Large intestine (tissue), 3 donors: Measurements from ENCODE around the gene SORCS3. TPM values are rescaled to one million over a fixed set of nuclear protein-coding genes. Genes with fewer than 3 reads are reported as not detected.

Source experiments
- DNase-seq, 2 donors: peaks; one replicate each; pipeline versions ENCODE4 v3.0.0 to v3.0.0-alpha.2; 2013
- H3K27ac ChIP-seq: one replicate; pipeline ENCODE4 v1.5.1; 2013; ENCODE audit warnings: low read length
- H3K27me3 ChIP-seq: 2 replicates; pipeline ENCODE4 v1.6.1; 2013; ENCODE audit warnings: low read length; ENCODE audit not compliant: control insufficient read depth, insufficient read depth
- H3K36me3 ChIP-seq: 2 replicates; pipeline ENCODE4 v1.6.1; 2013; ENCODE audit warnings: low read length; ENCODE audit not compliant: control insufficient read depth, insufficient read depth
- H3K4me1 ChIP-seq: one replicate; pipeline ENCODE4 v1.6.1; 2013; ENCODE audit warnings: low read length; ENCODE audit not compliant: control insufficient read depth, insufficient read depth
- H3K4me3 ChIP-seq: one replicate; pipeline ENCODE4 v1.5.1; 2013; ENCODE audit warnings: low read length
- H3K9me3 ChIP-seq: one replicate; pipeline ENCODE4 v1.6.1; 2013; ENCODE audit warnings: mild to moderate bottlenecking, low read depth, low read length, moderate library complexity; ENCODE audit not compliant: control insufficient read depth
- WGBS: methylation state at CpG from one replicate; pipeline ENCODE4 v1.1.5; 2013; ENCODE audit warnings: low lambda C conversion rate; ENCODE audit not compliant: insufficient coverage; 5-methylcytosine and 5-hydroxymethylcytosine counted together
- polyA plus RNA-seq: library from polyadenylated mRNA; unstranded; fragments of 120-200 nt; gene quantifications from one replicate; pipeline ENCODE4 v1.2.1, GENCODE V29; 2013

The SORCS3 gene
- polyA plus RNA-seq, 1 donor: 1.7 TPM

- Histone ChIP-seq H3K4me1 (no peaks in the 10 kb centered on the region), H3K36me3 (no peaks in the 10 kb centered on the region), H3K27ac (no peak overlapping the region), H3K4me3 (no peak overlapping the region), H3K27me3 (no peaks in the 10 kb centered on the region), H3K9me3 (no peaks in the 10 kb centered on the region)
- WGBS: no CpG with 5 or more reads among the region's 2 CpGs
- no peak for DNase-seq
Observed at GRCh38 chr10:104734433-104734832, 93.3 kb downstream of the SORCS3 start.

GRCh38 chr10:104735036-104735756 lies 94.1 kb downstream of the SORCS3 start:
- no peak overlapping the region for H3K27ac ChIP-seq

GRCh38 chr10:104735757-104736391 lies 94.8 kb downstream of the SORCS3 start:
- Histone ChIP-seq H3K36me3 (no peaks in the 10 kb centered on the region), H3K27me3 (no peaks in the 10 kb centered on the region), H3K4me1 (no peaks in the 10 kb centered on the region), H3K27ac (no peak overlapping the region), H3K4me3 (no peak overlapping the region), H3K9me3 (no peaks in the 10 kb centered on the region)
- no peak for DNase-seq
- WGBS: 43% methylated on average over 1 of the region's 10 CpGs

More at GRCh38 chr10:104735036-104735756, 94.1 kb downstream of the SORCS3 start:
- H3K4me1 ChIP-seq: no peaks in the 10 kb centered on the region
- H3K36me3 ChIP-seq: no peaks in the 10 kb centered on the region
- 0% methylated on average over 1 of the region's 14 CpGs for WGBS
- no peak for DNase-seq
- no peak overlapping the region for H3K4me3 ChIP-seq
- H3K9me3 ChIP-seq: no peaks in the 10 kb centered on the region
- H3K27me3 ChIP-seq: no peaks in the 10 kb centered on the region

GRCh38 chr10:104741127-104741526 lies 100.0 kb downstream of the SORCS3 start:
- DNase-seq: no peak
- H3K4me1 ChIP-seq: no peaks in the 10 kb centered on the region
- no peaks in the 10 kb centered on the region for H3K36me3 ChIP-seq
- H3K27ac ChIP-seq: no peak overlapping the region
- no peak overlapping the region for H3K4me3 ChIP-seq
- no CpG with 5 or more reads among the region's 3 CpGs for WGBS
- H3K9me3 ChIP-seq: no peaks in the 10 kb centered on the region
- no peaks in the 10 kb centered on the region for H3K27me3 ChIP-seq

- no peaks in the 10 kb centered on the region for H3K4me1 ChIP-seq
- H3K27ac ChIP-seq: no peak overlapping the region
- no peaks in the 10 kb centered on the region for H3K36me3 ChIP-seq
- WGBS: no CpG with 5 or more reads among the region's 1 CpG
- no peaks in the 10 kb centered on the region for H3K27me3 ChIP-seq
- no peaks in the 10 kb centered on the region for H3K9me3 ChIP-seq
- no peak overlapping the region for H3K4me3 ChIP-seq
- no peak for DNase-seq
Observed at GRCh38 chr10:104744052-104744451, 103.0 kb downstream of the SORCS3 start.

- H3K9me3 ChIP-seq: no peaks in the 10 kb centered on the region
- DNase-seq: no peak
Observed at GRCh38 chr10:104750291-104750690, 109.2 kb downstream of the SORCS3 start.

GRCh38 chr10:104762793-104763192 lies 121.7 kb downstream of the SORCS3 start:
- H3K4me1 ChIP-seq: no peaks in the 10 kb centered on the region
- no peaks in the 10 kb centered on the region for H3K36me3 ChIP-seq
- H3K27me3 ChIP-seq: no peaks in the 10 kb centered on the region
- H3K4me3 ChIP-seq: no peak overlapping the region
- WGBS: no CpG with 5 or more reads among the region's 4 CpGs
- no peak overlapping the region for H3K27ac ChIP-seq
- no peaks in the 10 kb centered on the region for H3K9me3 ChIP-seq
- DNase-seq: no peak

More at GRCh38 chr10:104750291-104750690, 109.2 kb downstream of the SORCS3 start:
- H3K36me3 ChIP-seq: no peaks in the 10 kb centered on the region
- no peak overlapping the region for H3K27ac ChIP-seq
- H3K4me1 ChIP-seq: no peaks in the 10 kb centered on the region
- no peaks in the 10 kb centered on the region for H3K27me3 ChIP-seq
- 75% methylated on average over 1 of the region's 2 CpGs for WGBS
- no peak overlapping the region for H3K4me3 ChIP-seq

- Histone ChIP-seq H3K4me3 (no peak overlapping the region), H3K4me1 (no peaks in the 10 kb centered on the region), H3K36me3 (no peaks in the 10 kb centered on the region), H3K9me3 (no peaks in the 10 kb centered on the region), H3K27me3 (no peaks in the 10 kb centered on the region), H3K27ac (no peak overlapping the region)
- DNase-seq: no peak
- WGBS: no CpG with 5 or more reads among the region's 2 CpGs
Observed at GRCh38 chr10:104766341-104766740, 125.3 kb downstream of the SORCS3 start.

GRCh38 chr10:104767282-104767681 lies 126.2 kb downstream of the SORCS3 start:
- H3K4me1 ChIP-seq: no peaks in the 10 kb centered on the region
- no peak overlapping the region for H3K27ac ChIP-seq
- no CpG with 5 or more reads among the region's 2 CpGs for WGBS
- no peaks in the 10 kb centered on the region for H3K9me3 ChIP-seq
- no peak overlapping the region for H3K4me3 ChIP-seq
- no peaks in the 10 kb centered on the region for H3K27me3 ChIP-seq
- no peaks in the 10 kb centered on the region for H3K36me3 ChIP-seq
- no peak for DNase-seq

- Histone ChIP-seq H3K27ac (no peak overlapping the region), H3K4me1 (no peaks in the 10 kb centered on the region), H3K27me3 (no peaks in the 10 kb centered on the region), H3K36me3 (no peaks in the 10 kb centered on the region), H3K4me3 (no peak overlapping the region), H3K9me3 (no peaks in the 10 kb centered on the region)
- DNase-seq: no peak
- WGBS: no CpG with 5 or more reads among the region's 1 CpG
Observed at GRCh38 chr10:104767745-104768144, 126.7 kb downstream of the SORCS3 start.

- H3K4me1 ChIP-seq: no peaks in the 10 kb centered on the region
- H3K36me3 ChIP-seq: no peaks in the 10 kb centered on the region
- no peak for DNase-seq
- no peaks in the 10 kb centered on the region for H3K27me3 ChIP-seq
- no CpG with 5 or more reads among the region's 3 CpGs for WGBS
- no peaks in the 10 kb centered on the region for H3K9me3 ChIP-seq
- H3K27ac ChIP-seq: no peak overlapping the region
- H3K4me3 ChIP-seq: no peak overlapping the region
Observed at GRCh38 chr10:104773105-104773504, 132.0 kb downstream of the SORCS3 start.
